OCI-LY7 (cell line): ENCODE results near the gene GPS1. TPM values are rescaled to one million over a fixed set of nuclear protein-coding genes. Genes with fewer than 3 reads are reported as not detected.

Source experiments
- BruUV-seq: library from RNA; stranded (reverse); fragments of 400-500 nt; replicated peaks from 2 replicates; lab custom pipeline; 2021; lab: Mats Ljungman, UMichigan
- CTCF ChIA-PET: fragments of 300-600 bp; sonication (Branson Sonifier 250); formaldehyde crosslinking; loops from one replicate; lab custom pipeline; 2022; ENCODE audit warnings: antibody characterized with exemption; ENCODE audit not compliant: unreplicated experiment; lab: Charles Lee
- POLR2A ChIA-PET: fragments of 300-600 bp; sonication (Branson Sonifier 250); formaldehyde crosslinking; loops from one replicate; lab custom pipeline; 2022; ENCODE audit warnings: antibody characterized with exemption; lab: Charles Lee
- DNase-seq: peaks from one replicate; pipeline ENCODE4 v3.0.0-alpha.2; 2015; ENCODE audit warnings: low spot score
- H2AFZ ChIP-seq: fragments of 200-600 bp; sonication (generic), shearing (Covaris generic); 2 replicates; pipeline ENCODE4 v1.6.1; 2014; ENCODE audit warnings: mild to moderate bottlenecking, antibody characterized with exemption, low read length, moderate library complexity
- H3K27ac ChIP-seq: fragments of 200-600 bp; sonication (generic); 2 replicates; pipeline ENCODE4 v1.5.1; 2014; ENCODE audit warnings: mixed run types, low read depth, mild to moderate bottlenecking, moderate library complexity, low read length, inconsistent platforms; ENCODE audit not compliant: poor library complexity, severe bottlenecking
- H3K36me3 ChIP-seq: fragments of 200-600 bp; sonication (generic); 2 replicates; pipeline ENCODE4 v1.6.1; 2014; ENCODE audit warnings: mild to moderate bottlenecking, antibody characterized with exemption, low read length, moderate library complexity, mixed read lengths; ENCODE audit not compliant: insufficient read depth
- H3K4me1 ChIP-seq: fragments of 200-600 bp; sonication (generic); 2 replicates; pipeline ENCODE4 v1.5.1; 2014; ENCODE audit warnings: mild to moderate bottlenecking, low read length; ENCODE audit not compliant: insufficient read depth, poor library complexity, severe bottlenecking
- H3K4me2 ChIP-seq: fragments of 200-600 bp; sonication (generic); 2 replicates; pipeline ENCODE4 v1.6.1; 2014; ENCODE audit warnings: mild to moderate bottlenecking, low read length
- H3K4me3 ChIP-seq: fragments of 200-600 bp; sonication (generic); 2 replicates; pipeline ENCODE4 v1.5.1; 2014; ENCODE audit warnings: mild to moderate bottlenecking, low read depth, low read length; ENCODE audit not compliant: poor library complexity, severe bottlenecking
- H3K79me2 ChIP-seq: fragments of 200-600 bp; sonication (generic); 2 replicates; pipeline ENCODE4 v1.6.1; 2016; ENCODE audit warnings: low read depth, mild to moderate bottlenecking, low read length, moderate library complexity, mixed read lengths; ENCODE audit not compliant: insufficient read depth
- H3K9me2 ChIP-seq: fragments of 200-600 bp; sonication (generic); 2 replicates; pipeline ENCODE4 v1.6.1; 2016; ENCODE audit warnings: mild to moderate bottlenecking, low read length, mixed read lengths; ENCODE audit not compliant: insufficient read depth
- H3K9me3 ChIP-seq: fragments of 200-600 bp; sonication (generic); 2 replicates; pipeline ENCODE4 v1.6.1; 2014; ENCODE audit warnings: mild to moderate bottlenecking, mixed run types, low read length, mixed read lengths
- H4K20me1 ChIP-seq: fragments of 200-600 bp; sonication (generic); 2 replicates; pipeline ENCODE4 v1.6.1; 2014; ENCODE audit warnings: mild to moderate bottlenecking, antibody characterized with exemption, low read length, moderate library complexity, mixed read lengths; ENCODE audit not compliant: insufficient read depth
- EZH2phosphoT487 ChIP-seq: fragments of 200-600 bp; sonication (generic); IDR thresholded peaks from 2 replicates; pipeline ENCODE4 v1.6.1; 2018; ENCODE audit warnings: low read depth, borderline replicate concordance, mild to moderate bottlenecking, mixed run types, antibody characterized with exemption, low read length, moderate library complexity, mixed read lengths
- intact Hi-C: fragments of 100-400 bp; cut with micrococcal nuclease; formaldehyde crosslinking; loops from one replicate; pipeline ENCODE4 v1.10.0; 2022; ENCODE audit not compliant: unreplicated experiment
- total RNA-seq, 2 experiments: library from RNA; depleted of rRNA in 1 of 2; stranded (reverse); fragments of >200 nt in 1 of 2; shearing (Covaris generic) in 1 of 2; gene quantifications; 2 replicates each; pipeline ENCODE4 v1.2.3, GENCODE V29; 2014 to 2022
- TF ChIP-seq, protein P1 (sequence below): fragments of 200-600 bp; sonication (generic); conservative IDR thresholded peaks from 2 replicates; pipeline ENCODE4 v1.5.1; 2014; ENCODE audit warnings: mild to moderate bottlenecking, antibody characterized with exemption, low read length, moderate library complexity, mixed read lengths

GPS1 gene
- total RNA-seq, 2 experiments from 2014 or later: 133 to 169 TPM

DNA sequence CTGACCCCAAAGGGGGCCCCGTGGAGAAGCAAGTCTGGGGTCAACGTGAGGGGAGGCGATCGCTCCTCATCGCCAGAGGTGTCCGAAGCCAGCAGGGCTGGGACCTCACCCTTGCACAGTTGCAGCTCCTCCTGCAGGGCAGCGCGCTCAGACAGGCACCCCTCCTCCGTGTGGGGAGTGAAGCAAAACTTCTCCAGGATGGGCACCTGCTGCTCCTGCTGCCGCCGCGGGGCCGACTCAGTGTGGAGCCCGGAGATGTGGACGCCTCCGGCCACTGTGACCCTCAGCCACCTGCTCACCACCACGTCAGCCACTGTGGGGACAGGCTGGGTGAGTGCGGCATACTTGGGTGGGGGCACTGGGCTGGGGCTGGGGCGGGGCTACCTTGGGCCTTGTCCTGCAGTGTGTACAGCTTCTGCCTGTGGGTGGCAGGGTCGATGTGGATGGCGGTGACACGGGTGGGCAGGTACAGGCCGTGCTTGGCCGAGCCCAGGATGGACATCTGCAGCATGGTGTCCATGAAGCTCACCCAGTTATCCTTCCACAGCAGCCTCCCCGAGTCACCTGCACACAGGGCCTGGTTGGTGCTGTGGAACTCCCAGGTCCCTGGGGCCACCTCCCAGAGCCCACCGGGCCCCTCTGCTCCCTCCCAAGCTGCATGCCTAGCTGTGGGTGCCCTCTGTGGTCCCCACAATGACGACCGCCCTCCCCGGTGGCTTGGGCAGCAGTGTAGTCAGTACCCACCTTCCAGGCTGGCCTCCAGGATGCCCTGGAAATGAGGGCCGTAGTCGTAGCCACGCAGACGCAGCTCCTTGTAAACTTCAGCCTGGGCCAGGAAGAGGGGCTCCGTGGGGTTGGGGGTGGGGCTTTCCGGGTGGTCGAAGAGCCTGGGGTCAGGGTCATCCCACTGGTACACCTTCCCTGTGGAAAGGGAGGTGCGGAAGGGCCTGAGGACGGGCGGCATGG is 35.5 kb downstream of the GPS1 start:
- Histone ChIP-seq H3K79me2 (no peaks in the 10 kb centered on the region), H3K36me3 (peaks cover 100% of the 10 kb centered on the region), H2AFZ (no peak overlapping the region), H3K9me2 (no peaks in the 10 kb centered on the region), H3K27ac (no peak overlapping the region), H3K4me3 (no peak overlapping the region), H3K4me2 (no peak overlapping the region), H4K20me1 (no peaks in the 10 kb centered on the region), H3K9me3 (no peaks in the 10 kb centered on the region), H3K4me1 (no peaks in the 10 kb centered on the region)
- DNase-seq: no peak
- ChIA-PET CTCF (no interaction called here), POLR2A (no interaction called here)
- intact Hi-C loops: no loop called here
- BruUV-seq: no TSS peak
- TF ChIP-seq, protein P1, sequence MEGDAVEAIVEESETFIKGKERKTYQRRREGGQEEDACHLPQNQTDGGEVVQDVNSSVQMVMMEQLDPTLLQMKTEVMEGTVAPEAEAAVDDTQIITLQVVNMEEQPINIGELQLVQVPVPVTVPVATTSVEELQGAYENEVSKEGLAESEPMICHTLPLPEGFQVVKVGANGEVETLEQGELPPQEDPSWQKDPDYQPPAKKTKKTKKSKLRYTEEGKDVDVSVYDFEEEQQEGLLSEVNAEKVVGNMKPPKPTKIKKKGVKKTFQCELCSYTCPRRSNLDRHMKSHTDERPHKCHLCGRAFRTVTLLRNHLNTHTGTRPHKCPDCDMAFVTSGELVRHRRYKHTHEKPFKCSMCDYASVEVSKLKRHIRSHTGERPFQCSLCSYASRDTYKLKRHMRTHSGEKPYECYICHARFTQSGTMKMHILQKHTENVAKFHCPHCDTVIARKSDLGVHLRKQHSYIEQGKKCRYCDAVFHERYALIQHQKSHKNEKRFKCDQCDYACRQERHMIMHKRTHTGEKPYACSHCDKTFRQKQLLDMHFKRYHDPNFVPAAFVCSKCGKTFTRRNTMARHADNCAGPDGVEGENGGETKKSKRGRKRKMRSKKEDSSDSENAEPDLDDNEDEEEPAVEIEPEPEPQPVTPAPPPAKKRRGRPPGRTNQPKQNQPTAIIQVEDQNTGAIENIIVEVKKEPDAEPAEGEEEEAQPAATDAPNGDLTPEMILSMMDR: no peak
- no peak for TF ChIP-seq EZH2phosphoT487

DNA sequence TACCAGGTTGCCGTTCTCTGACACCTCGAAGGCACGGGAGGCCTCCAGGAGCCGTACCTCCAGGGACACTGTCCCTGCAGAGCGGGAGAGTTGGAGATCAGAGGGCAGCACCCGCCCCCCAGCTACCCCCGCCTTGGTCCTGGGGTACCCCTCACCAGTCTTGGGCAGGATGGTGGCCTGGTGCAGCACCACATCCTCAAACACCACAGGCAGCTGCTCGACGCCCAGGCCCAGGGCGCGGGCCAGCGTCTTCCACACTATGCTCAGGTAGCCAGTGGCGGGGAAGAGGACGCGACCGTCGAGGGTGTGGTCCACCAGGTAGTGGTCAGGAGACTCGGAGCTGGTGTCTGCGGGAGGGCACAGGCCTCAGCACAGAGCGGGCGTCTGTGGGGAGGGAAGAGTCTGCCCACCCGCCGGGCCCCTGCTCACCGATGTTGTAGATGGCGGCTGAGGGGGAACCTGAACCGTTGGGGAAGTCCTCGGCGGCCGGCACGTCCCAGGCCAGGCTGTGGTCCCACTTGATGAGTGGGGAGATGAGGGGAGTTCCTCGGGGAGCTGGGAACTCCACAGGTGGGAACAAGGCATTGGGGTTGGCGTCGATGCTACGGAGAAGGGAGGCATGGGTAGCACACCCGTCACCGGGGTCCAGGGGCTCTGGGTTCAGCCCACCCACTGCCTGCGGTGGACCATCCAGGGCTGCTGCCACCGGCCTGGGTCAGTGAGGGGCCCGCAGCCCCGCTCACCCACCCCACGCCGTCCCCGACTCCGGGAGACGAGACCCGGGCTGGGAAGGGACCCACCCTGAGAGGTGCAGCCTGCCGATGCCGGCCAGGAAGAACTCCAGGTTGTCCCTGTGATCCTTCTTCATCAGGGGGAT is 36.5 kb downstream of the GPS1 start:
- H3K36me3 ChIP-seq: peaks cover 100% of the 10 kb centered on the region
- POLR2A ChIA-PET: no interaction called here
- TF ChIP-seq, protein P1: no peak
- no peak for TF ChIP-seq EZH2phosphoT487
- intact Hi-C loops: no loop called here
- no peaks in the 10 kb centered on the region for H3K79me2 ChIP-seq
- H3K27ac ChIP-seq: no peak overlapping the region
- no peaks in the 10 kb centered on the region for H3K4me1 ChIP-seq
- DNase-seq: no peak
- CTCF ChIA-PET: no interaction called here
- no peak overlapping the region for H2AFZ ChIP-seq
- BruUV-seq: no TSS peak
- H3K4me2 ChIP-seq: no peak overlapping the region
- no peak overlapping the region for H3K4me3 ChIP-seq
- no peaks in the 10 kb centered on the region for H3K9me2 ChIP-seq
- H3K9me3 ChIP-seq: no peaks in the 10 kb centered on the region
- H4K20me1 ChIP-seq: no peaks in the 10 kb centered on the region
